HG03097 (cell line): Measurements from ENCODE around the gene ISL2.
"Not testable (repeated sequence)": the region's sequence is repeated elsewhere in the genome, so short reads cannot be mapped to it uniquely, and the experiment has no call there.

Experiments
- ATAC-seq: cut with Tn5 transposase; IDR thresholded peaks from one replicate; pipeline ENCODE4 v1.9.1; 2021; ENCODE audit not compliant: unreplicated experiment, low FRiP score

Gene ISL2

DNA sequence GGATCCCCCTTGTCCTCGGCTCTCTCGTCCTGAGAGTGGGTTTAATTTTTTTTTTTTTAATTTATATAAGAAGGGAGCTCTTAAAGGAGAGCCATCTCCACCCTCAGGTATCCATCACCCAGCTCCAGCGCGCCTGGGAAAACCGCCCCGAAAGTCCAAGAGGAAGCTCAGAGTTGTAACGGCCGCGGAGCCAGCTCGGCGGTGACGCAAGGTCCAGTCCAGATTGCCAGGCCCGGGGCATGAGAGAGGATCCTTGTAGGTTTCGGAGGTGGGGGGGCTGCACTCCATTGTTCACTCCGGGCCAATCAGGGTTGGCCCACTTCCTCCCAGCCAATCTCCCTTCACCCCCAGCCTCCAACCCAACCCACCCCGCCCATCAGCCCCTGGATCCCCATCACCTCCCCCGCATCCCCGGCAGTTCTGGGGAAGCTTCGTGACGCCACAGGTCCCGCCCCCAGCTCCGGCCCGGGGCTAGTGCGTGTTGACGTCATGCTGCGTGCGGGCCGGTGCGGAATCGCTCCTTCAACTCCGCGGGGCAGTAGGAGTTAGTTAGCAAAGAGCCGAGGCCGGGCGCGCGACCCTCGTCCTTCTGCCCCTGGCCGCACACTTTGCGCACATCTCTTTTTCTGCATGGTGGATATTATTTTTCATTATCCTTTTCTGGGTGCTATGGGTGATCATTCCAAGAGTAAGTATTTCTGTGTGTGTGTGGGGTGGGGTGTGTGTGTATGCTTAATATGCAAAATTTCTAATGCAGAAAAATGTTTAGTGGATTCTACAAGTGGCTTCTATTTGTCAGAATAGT, at the start of gene ISL2:
Gene ISL2, plus strand, starts transcription at position 520 of the 805 bp plus-strand sequence. Its CDS starts 111 bp downstream, at position 631.
- no peak for ATAC-seq

DNA sequence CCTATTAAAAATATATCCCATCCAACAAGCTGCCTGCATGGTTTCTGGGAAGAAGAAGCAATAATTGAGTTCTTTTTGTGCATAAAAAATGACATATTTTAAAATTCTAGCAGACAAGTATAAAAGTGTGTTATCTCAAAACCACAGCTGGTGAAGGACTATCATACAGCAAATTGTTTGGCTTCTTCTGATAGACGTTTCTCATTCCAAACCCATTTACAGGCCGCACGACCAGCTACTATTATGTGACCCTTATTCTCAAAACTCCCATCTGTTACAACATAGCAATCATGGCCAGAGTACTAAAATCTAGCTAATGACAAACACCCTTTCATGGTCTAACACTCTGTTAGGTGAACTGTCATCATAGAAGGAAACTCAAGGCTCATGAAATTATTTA, 47.0 kb upstream of the ISL2 start:
- no peak for ATAC-seq

DNA sequence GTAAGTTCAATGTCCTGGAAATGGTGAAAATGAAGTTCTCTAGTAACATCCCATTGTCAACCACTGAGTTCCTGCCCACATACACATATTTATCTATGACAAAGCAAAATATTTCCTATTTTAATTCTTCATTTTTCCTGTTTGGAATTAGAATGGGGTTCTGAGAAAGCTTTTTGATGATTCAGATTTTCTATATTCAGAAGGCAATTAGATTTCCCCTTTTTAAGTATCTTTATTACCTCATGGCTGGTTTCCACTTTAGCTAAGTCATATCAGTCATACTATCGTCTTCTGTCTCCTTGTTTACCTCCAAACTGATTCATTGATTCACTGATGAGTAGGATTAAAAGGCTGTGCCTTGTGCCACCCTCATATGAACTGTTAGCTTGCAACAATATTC, 43.2 kb upstream of the ISL2 start:
- ATAC-seq, result no peak

- ATAC-seq, result not testable (repeated sequence)
These were observed 42.1 kb upstream of the ISL2 start for GRCh38 chr15:76294463-76294862.

DNA sequence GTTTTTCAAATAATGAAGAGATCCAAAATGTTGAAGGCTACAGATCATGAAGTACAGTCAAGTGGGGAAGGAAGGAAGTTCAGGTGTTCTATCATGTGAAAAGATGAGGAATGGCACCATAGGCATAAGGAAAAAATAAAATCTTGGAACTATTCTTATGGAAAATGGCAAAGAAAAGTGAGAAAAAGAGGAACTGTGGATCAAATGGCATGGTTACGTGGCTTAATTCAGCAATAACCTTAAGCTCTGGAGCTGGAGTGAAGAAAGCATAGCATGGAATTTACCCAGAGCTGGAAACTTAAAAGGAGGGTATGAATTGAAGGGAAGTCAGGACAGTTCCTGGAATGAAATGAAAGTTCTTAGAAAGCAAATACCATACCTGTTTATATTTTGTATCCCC, 39.7 kb upstream of the ISL2 start:
- ATAC-seq, result no peak

DNA sequence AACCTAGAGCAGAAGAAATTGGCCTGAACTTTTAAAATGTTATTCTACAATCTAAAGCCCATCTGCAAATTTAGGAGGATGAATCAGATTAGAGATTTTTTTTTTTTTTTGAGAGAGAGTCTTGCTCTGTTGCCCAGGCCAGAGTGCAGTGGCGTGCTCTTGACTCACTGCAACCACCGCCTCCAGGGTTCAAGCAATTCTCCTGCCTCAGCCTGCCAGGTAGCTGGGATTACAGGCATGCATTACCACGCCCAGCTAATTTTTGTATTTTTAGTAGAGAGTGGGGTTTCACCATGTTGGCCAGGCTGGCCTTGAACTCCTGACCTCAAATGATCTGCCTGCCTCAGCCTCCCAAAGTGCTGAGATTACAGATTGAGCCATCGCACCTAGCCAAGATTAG, 38.6 kb upstream of the ISL2 start:
- ATAC-seq, result not testable (repeated sequence)

GRCh38 chr15:76298986-76299385, 37.6 kb upstream of the ISL2 start:
- ATAC-seq, result no peak

DNA sequence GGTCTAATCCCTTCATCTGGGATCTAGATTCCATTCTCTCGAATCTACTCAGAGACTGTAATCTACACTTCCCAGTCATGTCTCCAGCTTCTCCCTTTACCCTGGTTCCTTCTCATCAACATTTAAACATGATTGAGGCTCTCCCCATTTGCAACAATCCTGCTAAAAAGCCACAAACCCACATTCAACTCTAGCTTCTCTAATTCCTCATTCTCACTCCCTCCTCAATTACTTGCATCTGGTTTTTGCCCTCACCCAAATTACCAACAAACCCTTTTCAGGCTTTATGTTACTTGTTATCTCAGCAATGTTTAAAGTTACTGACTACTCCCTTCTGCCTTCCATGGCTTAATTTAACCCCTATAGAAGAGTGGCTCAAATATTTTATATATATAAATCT, 36.8 kb upstream of the ISL2 start:
- ATAC-seq, result no peak

DNA sequence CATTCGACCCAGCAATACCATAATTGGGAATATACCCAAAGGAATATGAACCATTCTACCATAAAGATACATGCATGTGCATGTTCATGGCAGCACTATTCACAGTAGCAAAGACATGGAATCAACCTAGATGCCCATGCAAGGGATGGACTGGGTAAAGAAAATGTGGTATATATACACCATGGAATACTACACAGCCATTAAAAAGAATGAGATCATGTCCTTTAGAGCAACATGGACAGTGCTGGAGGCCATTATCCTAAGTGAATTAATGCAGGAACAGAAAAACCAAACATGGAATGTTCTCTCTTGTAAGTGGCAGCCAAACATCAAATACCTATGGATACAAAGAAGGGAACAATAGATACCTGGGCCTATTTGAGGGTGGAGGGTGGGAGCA, 32.7 kb upstream of the ISL2 start:
- no peak for ATAC-seq

GRCh38 chr15:76309601-76310330, 26.8 kb upstream of the ISL2 start:
- no peak for ATAC-seq

GRCh38 chr15:76310475-76311099, 26.0 kb upstream of the ISL2 start:
- ATAC-seq, result no peak

DNA sequence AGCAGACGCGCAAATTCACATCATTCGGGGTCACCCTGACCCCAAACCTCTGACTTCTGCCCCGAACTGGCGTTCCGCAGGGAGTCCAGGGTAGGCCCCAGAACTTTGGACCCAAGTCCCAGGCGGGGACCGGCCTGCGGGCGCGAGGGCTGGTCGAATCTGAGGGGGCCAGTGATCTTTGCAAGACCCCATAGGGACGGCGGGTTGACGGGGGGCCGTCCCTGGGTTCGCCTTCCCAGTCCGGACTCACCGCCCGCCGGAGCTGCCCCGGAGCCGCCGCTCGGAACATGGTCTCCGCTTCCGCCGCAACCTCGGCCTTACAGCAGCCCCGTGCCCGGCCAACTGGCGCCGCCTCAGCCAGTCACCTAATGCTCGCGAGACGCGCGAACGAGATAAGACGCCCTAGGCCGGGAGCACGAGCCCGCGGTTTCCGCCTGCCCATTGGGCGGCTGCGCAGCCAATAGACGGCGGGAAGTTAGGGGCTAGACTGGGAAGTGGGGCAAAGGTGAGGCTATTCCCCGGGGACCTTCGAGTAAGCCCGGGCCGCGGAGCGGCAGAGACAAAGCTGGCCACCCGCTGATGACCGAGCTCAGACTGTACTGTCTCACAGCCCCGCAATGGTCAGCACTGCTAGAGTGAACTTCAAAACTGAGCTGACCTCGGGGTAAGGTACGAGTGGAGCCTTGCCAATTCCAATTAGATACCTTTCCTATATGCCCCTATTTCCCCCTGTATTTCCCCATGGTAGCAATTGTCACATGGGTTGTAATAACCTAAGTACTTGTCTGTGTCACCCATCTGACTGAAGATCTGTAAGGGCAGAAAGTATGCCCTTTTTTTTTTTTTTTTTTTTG, 25.2 kb upstream of the ISL2 start, which contains the start of gene ETFA:
Gene ETFA, minus strand, starts transcription at position 370 of the 854 bp plus-strand sequence. Its CDS starts 81 bp downstream, at position 289.
- peak; percentile 93 for ATAC-seq

GRCh38 chr15:76312540-76313174, 23.9 kb upstream of the ISL2 start:
- no peak for ATAC-seq

- ATAC-seq, result not testable (repeated sequence)
These were observed 23.4 kb upstream of the ISL2 start for GRCh38 chr15:76313175-76313567.

GRCh38 chr15:76313731-76314130, 22.8 kb upstream of the ISL2 start:
- ATAC-seq, result no peak

DNA sequence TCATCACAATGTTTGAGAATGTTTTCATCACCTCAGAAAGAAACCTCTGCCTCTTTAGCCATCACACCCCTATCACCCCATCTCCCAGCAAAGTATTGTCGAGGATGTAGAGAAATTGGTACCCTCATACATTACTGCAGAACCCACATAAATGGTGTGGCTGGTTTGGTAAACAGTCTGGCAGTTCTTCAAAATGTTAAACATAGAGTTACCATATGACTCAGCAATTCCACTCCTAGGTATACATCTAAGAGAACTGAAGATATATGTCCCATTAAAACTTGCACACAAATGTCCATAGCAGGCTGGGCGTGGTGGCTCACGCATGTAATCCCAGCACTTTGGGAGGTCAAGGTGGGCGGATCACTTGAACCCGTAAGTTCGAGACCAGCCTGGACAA, 16.6 kb upstream of the ISL2 start:
- ATAC-seq, result no peak

DNA sequence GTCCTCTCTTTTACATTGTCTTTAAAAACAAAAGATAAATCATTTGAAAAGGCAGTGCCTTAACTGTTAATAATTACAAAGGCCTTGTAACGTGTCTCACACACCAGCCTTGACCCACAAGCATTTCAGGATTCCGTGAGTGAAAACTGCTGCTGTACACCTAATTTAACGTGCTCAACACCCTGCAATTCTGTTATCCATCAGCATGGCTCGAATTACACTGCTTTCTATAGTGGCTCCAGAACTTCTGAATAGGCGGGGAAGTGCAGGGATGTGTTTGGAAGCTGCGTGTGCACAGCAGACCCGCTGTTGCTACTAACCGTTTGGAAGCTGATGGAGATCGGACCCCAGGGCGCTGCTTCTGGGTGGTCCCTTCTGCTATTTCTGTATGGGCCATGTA, 15.4 kb upstream of the ISL2 start:
- ATAC-seq, result no peak

DNA sequence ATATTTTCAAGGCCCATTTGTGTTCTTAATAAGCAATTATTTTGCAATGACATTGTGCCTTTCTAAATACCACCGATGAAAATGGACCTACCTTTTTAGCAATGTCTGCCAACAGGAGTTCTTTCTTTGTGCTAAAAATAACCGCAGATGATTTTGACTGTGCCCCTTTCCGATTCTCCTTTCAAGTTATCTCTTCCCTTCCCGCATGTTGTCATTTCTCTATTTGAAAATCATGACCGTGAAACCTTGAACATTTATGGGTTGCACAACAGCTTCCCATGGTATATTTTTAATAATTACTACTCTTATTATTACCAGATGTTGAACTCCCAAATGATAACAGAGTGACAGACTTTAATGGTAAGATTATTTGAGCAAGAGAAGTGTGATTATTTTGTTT, 15.0 kb upstream of the ISL2 start:
- ATAC-seq, result no peak

- ATAC-seq, result no peak
These were observed 12.5 kb upstream of the ISL2 start for GRCh38 chr15:76324066-76324465.

DNA sequence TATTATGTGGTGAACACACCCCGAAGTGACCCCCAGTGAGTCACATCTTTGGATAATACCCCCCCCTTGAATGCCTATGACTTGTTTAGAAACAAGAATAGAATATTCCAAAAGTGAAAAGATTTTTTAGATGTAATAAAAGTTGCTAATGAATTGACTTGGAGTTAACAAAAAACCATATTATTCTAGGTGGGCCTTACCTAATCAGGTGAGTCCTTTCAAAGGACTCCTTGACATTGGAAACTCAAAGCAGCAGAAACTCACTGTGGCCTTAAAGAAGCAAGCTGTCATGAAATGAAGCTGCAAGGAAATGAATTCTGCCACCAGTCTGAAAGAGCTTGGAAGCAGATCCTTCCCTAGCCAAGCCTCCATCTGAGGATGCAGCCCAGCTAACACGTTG, 10.9 kb upstream of the ISL2 start:
- ATAC-seq, result no peak
